ENCODE results near the gene UBE2S.

DNA sequence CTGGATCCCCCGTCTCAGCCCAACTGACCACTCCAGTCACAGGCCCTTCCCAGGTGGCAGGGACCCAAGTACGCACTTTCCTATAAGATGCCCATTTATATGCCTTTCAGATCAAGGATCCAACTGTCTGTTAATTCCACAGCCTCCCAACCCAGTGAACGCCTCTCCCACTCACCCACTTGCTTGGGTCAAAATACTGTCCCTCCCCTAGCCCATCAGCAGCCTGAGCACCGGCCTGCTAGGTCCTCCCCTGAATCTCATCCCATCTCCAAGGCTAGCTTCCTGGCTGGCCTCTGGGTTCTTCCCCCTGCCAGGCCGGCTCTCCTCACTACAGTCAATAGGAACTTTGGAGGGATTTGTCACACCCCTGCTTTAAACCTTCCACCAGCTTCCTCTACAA is 1.9 kb downstream of the UBE2S start:
- TF ChIP-seq, protein P1, sequence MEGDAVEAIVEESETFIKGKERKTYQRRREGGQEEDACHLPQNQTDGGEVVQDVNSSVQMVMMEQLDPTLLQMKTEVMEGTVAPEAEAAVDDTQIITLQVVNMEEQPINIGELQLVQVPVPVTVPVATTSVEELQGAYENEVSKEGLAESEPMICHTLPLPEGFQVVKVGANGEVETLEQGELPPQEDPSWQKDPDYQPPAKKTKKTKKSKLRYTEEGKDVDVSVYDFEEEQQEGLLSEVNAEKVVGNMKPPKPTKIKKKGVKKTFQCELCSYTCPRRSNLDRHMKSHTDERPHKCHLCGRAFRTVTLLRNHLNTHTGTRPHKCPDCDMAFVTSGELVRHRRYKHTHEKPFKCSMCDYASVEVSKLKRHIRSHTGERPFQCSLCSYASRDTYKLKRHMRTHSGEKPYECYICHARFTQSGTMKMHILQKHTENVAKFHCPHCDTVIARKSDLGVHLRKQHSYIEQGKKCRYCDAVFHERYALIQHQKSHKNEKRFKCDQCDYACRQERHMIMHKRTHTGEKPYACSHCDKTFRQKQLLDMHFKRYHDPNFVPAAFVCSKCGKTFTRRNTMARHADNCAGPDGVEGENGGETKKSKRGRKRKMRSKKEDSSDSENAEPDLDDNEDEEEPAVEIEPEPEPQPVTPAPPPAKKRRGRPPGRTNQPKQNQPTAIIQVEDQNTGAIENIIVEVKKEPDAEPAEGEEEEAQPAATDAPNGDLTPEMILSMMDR (IDR thresholded peaks at IDR 0.05): no peak
- no peak for TF ChIP-seq POLR2A (IDR thresholded peaks at IDR 0.05)

Data from lower leg skin (tissue), 3 donors.